GM12878 (cell line): ENCODE measurements around the gene MAN1A1. TPM values are rescaled to one million over a fixed set of nuclear protein-coding genes. Genes with fewer than 3 reads are reported as not detected.

ENCODE experiments used
- ATAC-seq: fragments of 200-7000 bp; cut with Tn5 transposase; 3 replicates; pipeline ENCODE4 v1.9.1; 2020; ENCODE audit warnings: mild to moderate bottlenecking, moderate library complexity
- BruUV-seq: library from RNA; stranded (reverse); fragments of 400-500 nt; replicated peaks from 2 replicates; lab custom pipeline; 2021; lab: Mats Ljungman, UMichigan
- CTCF ChIA-PET: fragments of 300-600 bp; sonication (Branson Sonifier 250); formaldehyde crosslinking; extraction: SDS; loops from one replicate; lab custom pipeline; 2021; ENCODE audit warnings: inconsistent platforms; lab: Yijun Ruan, JAX
- POLR2A ChIA-PET: fragments of 350-600 bp; formaldehyde crosslinking; extraction: SDS; loops from one replicate; lab custom pipeline; 2021; ENCODE audit warnings: inconsistent platforms; lab: Charles Lee
- RAD21 ChIA-PET: fragments of 300-600 bp; sonication (Branson Sonifier 250); formaldehyde crosslinking; loops from one replicate; lab custom pipeline; 2023; ENCODE audit warnings: antibody characterized with exemption; ENCODE audit not compliant: unreplicated experiment; lab: Charles Lee
- SMC1A ChIA-PET: fragments of 300-600 bp; sonication (Branson Sonifier 250); formaldehyde crosslinking; loops from one replicate; lab custom pipeline; 2023; ENCODE audit not compliant: unreplicated experiment, uncharacterized antibody; lab: Charles Lee
- DNase-seq: peaks from one replicate; pipeline ENCODE4 v3.0.0-alpha.2; 2011; ENCODE audit warnings: low read depth, low spot score
- FAIRE-seq: peaks from 3 replicates; lab custom pipeline; 2011; peaks lifted over from hg19 to GRCh38; lab: Jason Lieb, UNC
- H2AFZ ChIP-seq: 2 replicates; pipeline ENCODE4 v1.6.0; 2011; ENCODE audit warnings: low read depth, low read length, control low read depth; ENCODE audit not compliant: control insufficient read depth
- H3K27ac ChIP-seq: 2 replicates; pipeline ENCODE4 v1.5.1; 2011; ENCODE audit warnings: control low read depth; ENCODE audit not compliant: control insufficient read depth, insufficient read depth
- H3K27me3 ChIP-seq, 2 experiments: replicated peaks in 1 of 2; 2 replicates each; pipeline versions ENCODE4 v1.6.0 to v1.6.1; 2011; ENCODE audit warnings: low read length in 1 of 2; ENCODE audit not compliant: control insufficient read depth in 2 of 2, insufficient read depth in 2 of 2
- H3K36me3 ChIP-seq, 2 experiments: 2 replicates each; pipeline ENCODE4 v1.5.1; 2011; ENCODE audit warnings: low read length in 1 of 2; ENCODE audit not compliant: control insufficient read depth in 2 of 2, insufficient read depth in 2 of 2
- H3K4me1 ChIP-seq: 2 replicates; pipeline ENCODE4 v1.6.1; 2011; ENCODE audit warnings: mild to moderate bottlenecking, low read length, moderate library complexity, mixed read lengths; ENCODE audit not compliant: control insufficient read depth, insufficient read depth
- H3K4me2 ChIP-seq: 2 replicates; pipeline ENCODE4 v1.6.0; 2011; ENCODE audit warnings: control low read depth; ENCODE audit not compliant: control insufficient read depth, insufficient read depth
- H3K4me3 ChIP-seq: fragments of 200-600 bp; sonication (generic); 2 replicates; pipeline ENCODE4 v1.5.1; 2016
- H3K79me2 ChIP-seq: 2 replicates; pipeline ENCODE4 v1.6.0; 2011; ENCODE audit warnings: low read length; ENCODE audit not compliant: control insufficient read depth, insufficient read depth
- H3K9ac ChIP-seq: 2 replicates; pipeline ENCODE4 v1.8.0; 2011; ENCODE audit warnings: low read length, control low read depth, mixed read lengths; ENCODE audit not compliant: control insufficient read depth, insufficient read depth
- H3K9me3 ChIP-seq: replicated peaks from 3 replicates; pipeline ENCODE4 v1.5.1; 2011; ENCODE audit warnings: mild to moderate bottlenecking, low read length; ENCODE audit not compliant: control insufficient read depth, insufficient read depth
- H4K20me1 ChIP-seq: 2 replicates; pipeline ENCODE4 v1.6.0; 2011; ENCODE audit not compliant: control insufficient read depth, insufficient read depth
- CBFB ChIP-seq: IDR thresholded peaks from 2 replicates; pipeline ENCODE4 v1.6.1; 2016; ENCODE audit warnings: antibody characterized with exemption, low read depth
- CTCF ChIP-seq, 3 experiments: IDR thresholded peaks in 2 of 3; conservative IDR thresholded peaks in 1 of 3; 2 replicates each; pipeline ENCODE4 v1.5.1; 2011; ENCODE audit warnings: low read depth in 3 of 3, low read length in 3 of 3, mild to moderate bottlenecking in 3 of 3, control low read depth in 2 of 3, moderate library complexity in 2 of 3, inconsistent platforms in 1 of 3, mixed read lengths in 1 of 3; ENCODE audit not compliant: control insufficient read depth in 2 of 3, insufficient read depth in 1 of 3; ENCODE audit errors: extremely low read depth in 1 of 3
- EGR1 ChIP-seq, 2 experiments: IDR thresholded peaks; 1 replicate in 1 of 2; 2 replicates in 1 of 2; pipeline ENCODE4 v1.6.1; 2011 to 2012; ENCODE audit warnings: low read depth in 2 of 2, low read length in 2 of 2, borderline replicate concordance in 1 of 2, mild to moderate bottlenecking in 1 of 2, moderate library complexity in 1 of 2
- FOXM1 ChIP-seq: IDR thresholded peaks from 2 replicates; pipeline ENCODE4 v1.6.1; 2012; ENCODE audit warnings: low read depth, mild to moderate bottlenecking, inconsistent platforms, low read length, moderate library complexity
- HDAC6 ChIP-seq: fragments of 200-600 bp; sonication (generic); IDR thresholded peaks from one replicate; pipeline ENCODE4 v1.8.0; 2017; ENCODE audit warnings: antibody characterized with exemption; ENCODE audit not compliant: unreplicated experiment
- KAT2A ChIP-seq: conservative IDR thresholded peaks from 2 replicates; pipeline ENCODE4 v1.6.1; 2011; ENCODE audit warnings: low read depth, low read length; ENCODE audit not compliant: control insufficient read depth
- RELB ChIP-seq: fragments of 450-650 bp; IDR thresholded peaks from 2 replicates; pipeline ENCODE4 v1.6.1; 2017; ENCODE audit warnings: low read depth, mild to moderate bottlenecking, moderate library complexity
- SRF ChIP-seq, 2 experiments: IDR thresholded peaks; 2 replicates each; pipeline ENCODE4 v1.6.1; 2011; ENCODE audit warnings: low read depth in 2 of 2, low read length in 2 of 2, mild to moderate bottlenecking in 1 of 2, moderate library complexity in 1 of 2
- ZBTB33 ChIP-seq: fragments of 450-650 bp; IDR thresholded peaks from 2 replicates; pipeline ENCODE4 v1.6.1; 2017; ENCODE audit warnings: mild to moderate bottlenecking
- WGBS: methylation state at CpG from one replicate; pipeline ENCODE4 v1.1.6; 2016; ENCODE audit warnings: low lambda C conversion rate; ENCODE audit not compliant: insufficient replicate concordance, insufficient coverage; ENCODE audit errors: missing lambda C conversion rate; 5-methylcytosine and 5-hydroxymethylcytosine counted together
- in situ Hi-C: fragments of 300-500 bp; cut with MboI; formaldehyde crosslinking; loops from 9 replicates; pipeline ENCODE4 v1.14.3; 2018; ENCODE audit warnings: mixed read lengths
- intact Hi-C: fragments of 100-400 bp; cut with micrococcal nuclease; formaldehyde crosslinking; loops from one replicate; pipeline ENCODE4 v1.14.2; 2022; ENCODE audit not compliant: unreplicated experiment
- polyA plus RNA-seq, 11 experiments: library from polyadenylated mRNA; depleted of rRNA in 4 of 11; unstranded in 6 of 11; stranded (reverse) in 5 of 11; fragments of >200 nt; fragmentation: Nextera tagmentation in 4 of 11; fragmentation: Illumina TruSeq in 1 of 11; extraction: Ambion mirVana in 4 of 11; extraction: Trizol in 1 of 11; gene quantifications; 1 replicate in 1 of 11; 2 replicates in 10 of 11; pipeline versions ENCODE4 v1.2.1 to v1.2.3, GENCODE V29; 2011 to 2016; ENCODE audit warnings: inconsistent platforms in 2 of 11, missing spikeins in 2 of 11, low read depth in 1 of 11
- total RNA-seq, 4 experiments: library from RNA; depleted of rRNA in 3 of 4; stranded (reverse); fragments of >200 nt in 3 of 4; fragmentation: Illumina TruSeq in 1 of 4; extraction: Trizol in 1 of 4; gene quantifications; 2 replicates each; pipeline versions ENCODE4 v1.2.1 to v1.2.3, GENCODE V29; 2013 to 2021

Gene MAN1A1
- total and polyA plus RNA-seq, 10 of the 15 experiments (the other 5 are each of a cell fraction or from before 2014, with no cell fraction given), result 5.4 to 28.1 (median 19.5) TPM

GRCh38 chr6:119163006-119163405 lies 186.6 kb downstream of the MAN1A1 start:
- peak; percentile 19 for ATAC-seq
- no peak overlapping the region for H3K27ac ChIP-seq
- no peak overlapping the region for H3K9ac ChIP-seq
- no peak for FAIRE-seq
- no peaks in the 10 kb centered on the region for H4K20me1 ChIP-seq
- RAD21 ChIA-PET, result interaction anchor here (1.5 kb wide), 1 partner anchor 15 kb away, joined by 5 read pairs; no protein-coding TSS in a partner anchor
- DNase-seq, result no peak
- H3K4me2 ChIP-seq, result no peak overlapping the region
- POLR2A ChIA-PET, result no interaction called here
- peaks cover 0 to 1% of the 10 kb centered on the region in 2 experiments; a peak in 1 of 4 replicates for H3K27me3 ChIP-seq
- in situ Hi-C loops, result no loop called here
- H2AFZ ChIP-seq, result no peak overlapping the region
- H3K36me3 ChIP-seq, result no peaks in the 10 kb centered on the region
- WGBS, result 32% methylated on average over 7 of the region's 8 CpGs
- intact Hi-C loops, result no loop called here
- H3K4me1 ChIP-seq, result no peaks in the 10 kb centered on the region; the same call in 1 of the 2 replicates
- TF ChIP-seq FOXM1 (no peak), HDAC6 (no peak), SRF (IDR thresholded peaks at IDR 0.05; ENCODE audit: low read depth in 2 of 2, low read length in 2 of 2) (no peak), CBFB (no peak)
- no TSS peak for BruUV-seq
- CTCF ChIA-PET, result interaction anchor here (0.9 kb wide), 1 partner anchor 9 kb away, joined by 3 read pairs; no protein-coding TSS in a partner anchor
- no peaks in the 10 kb centered on the region for H3K79me2 ChIP-seq
- no peak overlapping the region for H3K4me3 ChIP-seq
- SMC1A ChIA-PET, result interaction anchor here (0.8 to 1.5 kb wide), 3 partner anchors 9 to 139 kb away, joined by 3 to 4 read pairs (median 3); no protein-coding TSS in a partner anchor
- no peaks in the 10 kb centered on the region for H3K9me3 ChIP-seq

- Histone ChIP-seq H3K9me3 (no peaks in the 10 kb centered on the region), H2AFZ (no peak overlapping the region), H3K4me1 (no peaks in the 10 kb centered on the region; the same call in 1 of the 2 replicates), H3K4me3 (no peak overlapping the region), H3K27me3 (peaks cover 0 to 1% of the 10 kb centered on the region in 2 experiments; a peak in 1 of 4 replicates), H3K36me3 (no peaks in the 10 kb centered on the region), H3K79me2 (no peaks in the 10 kb centered on the region), H3K9ac (no peak overlapping the region), H3K27ac (no peak overlapping the region), H3K4me2 (no peak overlapping the region), H4K20me1 (no peaks in the 10 kb centered on the region)
- CTCF ChIA-PET, result interaction anchor here (1.1 to 1.3 kb wide), 2 partner anchors 11 to 16 kb away, joined by 3 to 5 read pairs; no protein-coding TSS in a partner anchor
- FAIRE-seq, result peak; percentile 44
- no peak for DNase-seq
- POLR2A ChIA-PET, result no interaction called here
- BruUV-seq, result no TSS peak
- 43% methylated on average over 2 of the region's 2 CpGs for WGBS
- in situ Hi-C loops (no loop called here), intact Hi-C loops (no loop called here)
- SMC1A ChIA-PET, result interaction anchor here (0.7 to 1.5 kb wide), 6 partner anchors 9 to 138 kb away, joined by 3 to 4 read pairs (median 3); no protein-coding TSS in a partner anchor
- ATAC-seq, result peak; percentile 81
- RAD21 ChIA-PET, result interaction anchor here (1.5 kb wide), 1 partner anchor 14 kb away, joined by 5 read pairs; no protein-coding TSS in a partner anchor
- TF ChIP-seq CTCF (IDR thresholded peaks at IDR 0.05 in 2 of 3, conservative IDR thresholded peaks at IDR 0.05 in 1 of 3; ENCODE audit: control insufficient read depth in 2 of 3, extremely low read depth in 1 of 3, insufficient read depth in 1 of 3, low read depth in 3 of 3, low read length in 3 of 3) (no peak), RELB (no peak), ZBTB33 (no peak), KAT2A (no peak), EGR1 (IDR thresholded peaks at IDR 0.05; ENCODE audit: borderline replicate concordance in 1 of 2, low read depth in 2 of 2, low read length in 2 of 2) (no peak), CBFB (no peak)
These were observed 187.3 kb downstream of the MAN1A1 start for GRCh38 chr6:119162134-119162775.
